Hepatocyte (in vitro differentiated cells): ENCODE results near the gene AVPR1B. TPM values are rescaled to one million over a fixed set of nuclear protein-coding genes. Genes with fewer than 3 reads are reported as not detected.
A peak's percentile ranks its signal among the peaks of the same experiment; 100 is the strongest.

Experiments used
- DNase-seq: peaks from one replicate; pipeline ENCODE4 v3.0.0-alpha.2; 2016; ENCODE audit warnings: low spot score
- H2AFZ ChIP-seq: fragments of 200-600 bp; sonication (generic); 2 replicates; pipeline ENCODE4 v1.6.0; 2016; ENCODE audit warnings: antibody characterized with exemption, mild to moderate bottlenecking
- H3K27ac ChIP-seq: fragments of 200-600 bp; sonication (generic); 2 replicates; pipeline ENCODE4 v1.5.1; 2016; ENCODE audit warnings: mild to moderate bottlenecking
- H3K27me3 ChIP-seq: fragments of 200-600 bp; sonication (generic); 2 replicates; pipeline ENCODE4 v1.6.1; 2016
- H3K36me3 ChIP-seq: fragments of 200-600 bp; sonication (generic); replicated peaks from 2 replicates; pipeline ENCODE4 v1.5.1; 2016; ENCODE audit warnings: low read depth; ENCODE audit not compliant: insufficient read depth
- H3K4me1 ChIP-seq: fragments of 200-600 bp; sonication (generic); 2 replicates; pipeline ENCODE4 v1.5.1; 2016; ENCODE audit warnings: mild to moderate bottlenecking, moderate library complexity; ENCODE audit not compliant: insufficient read depth
- H3K4me2 ChIP-seq: fragments of 200-600 bp; sonication (generic); 2 replicates; pipeline ENCODE4 v1.6.0; 2016
- H3K4me3 ChIP-seq: fragments of 200-600 bp; sonication (generic); 2 replicates; pipeline ENCODE4 v1.5.1; 2016; ENCODE audit warnings: mild to moderate bottlenecking
- H3K79me2 ChIP-seq: fragments of 200-600 bp; sonication (generic); 2 replicates; pipeline ENCODE4 v1.6.0; 2017; ENCODE audit warnings: mild to moderate bottlenecking
- H3K9me2 ChIP-seq: fragments of 200-600 bp; sonication (generic); replicated peaks from 2 replicates; pipeline ENCODE4 v1.6.0; 2017; ENCODE audit warnings: mild to moderate bottlenecking; ENCODE audit not compliant: insufficient read depth
- H3K9me3 ChIP-seq: fragments of 200-600 bp; sonication (generic); 2 replicates; pipeline ENCODE4 v1.5.1; 2016; ENCODE audit warnings: low read depth, mild to moderate bottlenecking
- H4K20me1 ChIP-seq: fragments of 200-600 bp; sonication (generic); 2 replicates; pipeline ENCODE4 v1.6.0; 2016; ENCODE audit warnings: mild to moderate bottlenecking; ENCODE audit not compliant: insufficient read depth, poor library complexity, severe bottlenecking
- EZH2 ChIP-seq: fragments of 200-600 bp; sonication (generic); IDR thresholded peaks from 2 replicates; pipeline ENCODE4 v1.6.1; 2016; ENCODE audit warnings: antibody characterized with exemption, mild to moderate bottlenecking, borderline replicate concordance
- EZH2phosphoT487 ChIP-seq: fragments of 200-600 bp; sonication (generic); IDR thresholded peaks from one replicate; pipeline ENCODE4 v1.6.1; 2018; ENCODE audit warnings: antibody characterized with exemption, mild to moderate bottlenecking, low read depth, moderate library complexity; ENCODE audit not compliant: unreplicated experiment, severe bottlenecking
- WGBS: methylation state at CpG from one replicate; pipeline ENCODE4 v1.1.6; 2016; ENCODE audit warnings: low lambda C conversion rate; ENCODE audit errors: missing lambda C conversion rate; 5-methylcytosine and 5-hydroxymethylcytosine counted together
- polyA plus RNA-seq: library from polyadenylated mRNA; unstranded; fragments of >200 nt; fragmentation: Nextera tagmentation; extraction: Ambion mirVana; gene quantifications from 2 replicates; pipeline ENCODE4 v1.2.1, GENCODE V29; 2016
- total RNA-seq: library from RNA; depleted of rRNA; stranded (reverse); fragments of >200 nt; gene quantifications from 2 replicates; pipeline ENCODE4 v1.2.3, GENCODE V29; 2014
- TF ChIP-seq, protein P1 (sequence below): fragments of 200-600 bp; sonication (generic); IDR thresholded peaks from 2 replicates; pipeline ENCODE4 v1.5.1; 2016; ENCODE audit warnings: antibody characterized with exemption, mild to moderate bottlenecking; ENCODE audit not compliant: poor library complexity

AVPR1B gene
- total and polyA plus RNA-seq, 2 experiments from 2014 or later = not detected

DNA sequence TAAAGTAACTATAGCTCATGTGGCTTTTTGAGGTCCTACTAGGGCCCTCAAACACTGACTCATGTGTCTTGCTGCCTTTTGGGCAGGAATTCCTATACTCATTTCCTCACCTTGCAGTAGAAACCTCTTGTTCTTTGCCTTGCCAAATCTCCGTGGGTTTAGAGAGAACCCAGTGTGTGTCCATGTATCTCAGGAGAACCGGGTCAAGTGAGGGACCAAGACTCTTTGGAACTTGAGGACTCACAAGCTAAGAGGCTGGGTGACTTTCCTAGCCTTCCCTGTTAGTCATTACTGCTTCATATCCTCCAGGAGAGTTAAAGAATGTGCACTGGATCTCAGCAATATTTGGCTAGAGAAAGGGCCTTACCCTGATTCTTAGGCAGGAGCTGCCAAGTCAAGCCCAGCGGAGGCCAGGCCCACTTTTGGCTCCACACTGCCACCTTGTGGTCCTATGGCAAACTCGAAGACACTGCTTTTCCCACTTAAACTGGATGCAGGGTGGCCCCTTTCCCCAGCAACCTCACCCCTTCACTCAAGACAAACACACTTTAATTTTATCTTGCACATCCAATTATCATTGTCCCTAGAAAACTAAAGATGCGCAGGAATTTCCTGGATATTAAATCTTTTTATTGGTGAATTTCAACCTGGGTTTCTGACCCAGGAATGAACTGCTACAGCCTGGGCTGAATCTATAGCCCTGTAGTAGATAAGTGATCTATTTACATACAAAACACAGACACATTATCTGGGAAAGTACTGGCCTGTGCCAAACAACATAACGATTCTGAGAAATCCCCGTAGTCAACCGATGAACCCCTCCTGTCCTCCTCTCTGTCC lies 10.6 kb downstream of the AVPR1B start:
- no peaks in the 10 kb centered on the region for H4K20me1 ChIP-seq
- peaks cover 4% of the 10 kb centered on the region for H3K27me3 ChIP-seq
- H3K79me2 ChIP-seq = no peaks in the 10 kb centered on the region
- no peaks in the 10 kb centered on the region for H3K36me3 ChIP-seq
- no peaks in the 10 kb centered on the region for H3K9me3 ChIP-seq
- H3K4me3 ChIP-seq = no peak overlapping the region
- WGBS = 39% methylated on average over 8 of the region's 8 CpGs
- TF ChIP-seq, protein P1, sequence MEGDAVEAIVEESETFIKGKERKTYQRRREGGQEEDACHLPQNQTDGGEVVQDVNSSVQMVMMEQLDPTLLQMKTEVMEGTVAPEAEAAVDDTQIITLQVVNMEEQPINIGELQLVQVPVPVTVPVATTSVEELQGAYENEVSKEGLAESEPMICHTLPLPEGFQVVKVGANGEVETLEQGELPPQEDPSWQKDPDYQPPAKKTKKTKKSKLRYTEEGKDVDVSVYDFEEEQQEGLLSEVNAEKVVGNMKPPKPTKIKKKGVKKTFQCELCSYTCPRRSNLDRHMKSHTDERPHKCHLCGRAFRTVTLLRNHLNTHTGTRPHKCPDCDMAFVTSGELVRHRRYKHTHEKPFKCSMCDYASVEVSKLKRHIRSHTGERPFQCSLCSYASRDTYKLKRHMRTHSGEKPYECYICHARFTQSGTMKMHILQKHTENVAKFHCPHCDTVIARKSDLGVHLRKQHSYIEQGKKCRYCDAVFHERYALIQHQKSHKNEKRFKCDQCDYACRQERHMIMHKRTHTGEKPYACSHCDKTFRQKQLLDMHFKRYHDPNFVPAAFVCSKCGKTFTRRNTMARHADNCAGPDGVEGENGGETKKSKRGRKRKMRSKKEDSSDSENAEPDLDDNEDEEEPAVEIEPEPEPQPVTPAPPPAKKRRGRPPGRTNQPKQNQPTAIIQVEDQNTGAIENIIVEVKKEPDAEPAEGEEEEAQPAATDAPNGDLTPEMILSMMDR = peak; percentile 87
- no peak for TF ChIP-seq EZH2phosphoT487
- H3K4me2 ChIP-seq = no peak overlapping the region
- H3K27ac ChIP-seq = no peak overlapping the region
- H3K9me2 ChIP-seq = no peaks in the 10 kb centered on the region
- DNase-seq = peak; percentile 88
- no peaks in the 10 kb centered on the region for H3K4me1 ChIP-seq
- no peak overlapping the region for H2AFZ ChIP-seq

DNA sequence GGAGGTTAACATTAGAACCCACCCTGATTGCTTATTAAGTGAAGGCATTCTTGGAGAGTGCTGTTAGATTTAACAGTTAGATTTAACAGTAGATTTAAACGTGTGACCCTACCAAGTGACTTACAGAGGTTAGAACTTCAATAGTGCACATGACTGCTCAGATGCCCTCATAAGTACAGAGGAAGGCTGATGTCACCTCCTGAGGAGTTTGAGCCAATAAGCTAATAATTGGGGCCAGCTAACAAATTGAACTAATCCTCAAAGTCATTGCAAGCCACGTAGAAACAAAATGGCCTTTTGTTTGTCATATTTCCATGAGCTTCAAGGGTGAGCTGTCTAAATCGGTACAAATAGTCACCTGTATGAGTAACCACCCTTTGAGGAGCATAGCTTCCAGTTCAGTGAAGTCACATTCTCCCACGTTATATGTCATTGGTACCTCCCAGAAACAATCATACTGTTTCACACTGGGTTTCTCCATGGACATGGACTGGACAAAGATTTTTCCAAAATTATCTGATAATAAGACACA lies 11.7 kb downstream of the AVPR1B start:
- peaks cover 4% of the 10 kb centered on the region for H3K27me3 ChIP-seq
- H3K27ac ChIP-seq = no peak overlapping the region
- H3K9me2 ChIP-seq = no peaks in the 10 kb centered on the region
- peaks cover 2% of the 10 kb centered on the region for H3K4me1 ChIP-seq
- no peak overlapping the region for H2AFZ ChIP-seq
- no peaks in the 10 kb centered on the region for H3K36me3 ChIP-seq
- H3K79me2 ChIP-seq = no peaks in the 10 kb centered on the region
- no peaks in the 10 kb centered on the region for H3K9me3 ChIP-seq
- TF ChIP-seq, protein P1 = no peak
- TF ChIP-seq EZH2phosphoT487 (no peak), EZH2 (no peak)
- no peaks in the 10 kb centered on the region for H4K20me1 ChIP-seq
- H3K4me3 ChIP-seq = no peak overlapping the region
- no peak overlapping the region for H3K4me2 ChIP-seq
- no peak for DNase-seq
- 86% methylated on average over 4 of the region's 4 CpGs for WGBS

DNA sequence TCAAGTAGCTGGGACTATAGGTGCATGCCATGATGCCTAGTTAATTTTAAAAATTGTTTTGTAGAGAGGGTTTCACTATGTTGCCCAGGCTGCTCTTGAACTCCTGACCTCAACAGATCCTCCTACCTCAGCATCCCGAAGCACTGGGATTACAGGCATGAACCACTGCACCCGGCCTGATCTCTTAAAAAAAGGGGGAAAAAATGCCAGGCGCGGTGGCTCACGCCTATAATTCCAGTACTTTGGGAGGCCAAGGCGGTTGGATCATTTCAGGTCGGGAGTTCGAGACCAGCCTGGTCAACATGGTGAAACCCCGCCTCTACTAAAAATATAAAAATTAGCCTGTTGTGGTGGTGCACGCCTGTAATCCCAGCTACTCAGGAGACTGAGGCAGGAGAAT lies 13.2 kb downstream of the AVPR1B start:
- H3K36me3 ChIP-seq = no peaks in the 10 kb centered on the region
- peaks cover 5% of the 10 kb centered on the region for H3K4me1 ChIP-seq
- H3K9me3 ChIP-seq = no peaks in the 10 kb centered on the region
- TF ChIP-seq EZH2phosphoT487 = no peak
- no peak for TF ChIP-seq EZH2
- TF ChIP-seq, protein P1 = no peak
- no peak overlapping the region for H3K27ac ChIP-seq
- no peak overlapping the region for H3K4me2 ChIP-seq
- H3K4me3 ChIP-seq = no peak overlapping the region
- no peak for DNase-seq
- no peak overlapping the region for H2AFZ ChIP-seq
- no peaks in the 10 kb centered on the region for H4K20me1 ChIP-seq
- peaks cover 4% of the 10 kb centered on the region for H3K27me3 ChIP-seq
- 94% methylated on average over 10 of the region's 10 CpGs for WGBS
- H3K79me2 ChIP-seq = no peaks in the 10 kb centered on the region
- H3K9me2 ChIP-seq = no peaks in the 10 kb centered on the region
